Measurements from ENCODE around the gene LYPD8.

The LYPD8 gene

DNA sequence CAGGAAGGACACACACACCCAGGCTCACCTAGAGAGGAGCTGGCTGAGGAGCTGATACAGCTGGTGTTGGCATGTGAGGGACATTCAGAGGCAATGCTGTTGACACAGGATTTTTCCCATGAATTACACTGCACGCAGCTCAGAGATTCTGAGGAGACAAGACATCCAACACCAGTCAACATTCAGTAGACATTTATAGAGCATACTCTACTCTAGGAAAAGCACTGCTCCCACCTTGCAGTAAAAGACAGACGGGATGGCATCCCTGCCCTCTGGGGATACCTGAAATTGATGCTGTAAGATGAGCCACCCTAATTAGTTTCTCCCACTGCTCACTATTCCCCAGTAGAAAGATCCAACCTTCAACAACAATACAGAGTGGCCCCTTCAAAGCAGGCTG lies 5.1 kb downstream of the LYPD8 start:
- ATAC-seq = no peak
- Mint-ChIP-seq H3K36me3 (no peaks in the 10 kb centered on the region), H3K27ac (peak overlapping the region; percentile 38), H3K4me1 (peaks cover 22% of the 10 kb centered on the region), H3K4me3 (no peak overlapping the region), H3K27me3 (no peaks in the 10 kb centered on the region), H3K9me3 (no peaks in the 10 kb centered on the region)

DNA sequence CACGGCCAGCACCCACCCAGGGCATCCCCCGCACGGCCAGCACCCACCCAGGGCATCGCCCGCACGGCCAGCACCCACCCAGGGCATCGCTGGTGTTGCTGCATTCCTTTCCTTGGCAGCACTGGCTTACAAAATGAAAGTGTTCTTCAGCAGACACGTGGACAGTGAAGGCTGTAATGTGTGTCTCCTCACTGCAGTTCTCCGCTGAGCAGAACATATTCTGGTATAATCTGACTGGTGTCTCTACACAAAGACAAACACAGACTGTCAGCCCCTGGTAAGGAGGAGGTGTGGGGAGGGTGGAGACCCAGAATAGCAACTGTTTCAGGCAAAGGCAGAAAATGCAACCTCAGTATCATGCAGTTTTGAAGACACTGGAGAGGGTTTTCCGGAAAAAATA lies 7.3 kb downstream of the LYPD8 start:
- Mint-ChIP-seq H3K4me3 (no peak overlapping the region), H3K36me3 (no peaks in the 10 kb centered on the region), H3K9me3 (no peaks in the 10 kb centered on the region), H3K4me1 (peaks cover 26% of the 10 kb centered on the region), H3K27ac (no peak overlapping the region), H3K27me3 (peaks cover 8% of the 10 kb centered on the region)
- no peak for ATAC-seq

DNA sequence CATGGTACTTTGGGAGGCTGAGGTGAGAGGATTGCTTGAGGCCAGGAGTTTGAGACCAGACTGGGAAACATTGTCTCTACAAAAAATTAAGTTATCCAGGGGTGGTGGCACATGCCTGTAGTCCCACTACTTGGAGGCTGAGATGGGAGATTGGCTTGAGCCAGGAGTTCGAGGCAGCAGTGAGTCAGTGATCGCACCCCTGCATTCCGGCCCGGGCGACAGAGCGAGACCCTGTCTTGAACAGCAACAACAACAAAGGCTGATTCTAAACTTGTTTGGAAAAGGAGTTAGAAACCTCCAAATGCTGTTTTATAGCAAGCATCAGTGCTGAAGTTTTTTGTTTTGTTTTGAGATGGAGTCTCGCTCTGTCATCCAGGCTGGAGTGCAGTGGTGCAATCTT lies 14.7 kb downstream of the LYPD8 start:
- H3K36me3 Mint-ChIP-seq = no peaks in the 10 kb centered on the region
- H3K27me3 Mint-ChIP-seq = peaks cover 25% of the 10 kb centered on the region
- ATAC-seq = no peak
- peaks cover 5% of the 10 kb centered on the region for H3K9me3 Mint-ChIP-seq
- H3K27ac Mint-ChIP-seq = no peak overlapping the region
- peaks cover 16% of the 10 kb centered on the region for H3K4me1 Mint-ChIP-seq
- no peak overlapping the region for H3K4me3 Mint-ChIP-seq

DNA sequence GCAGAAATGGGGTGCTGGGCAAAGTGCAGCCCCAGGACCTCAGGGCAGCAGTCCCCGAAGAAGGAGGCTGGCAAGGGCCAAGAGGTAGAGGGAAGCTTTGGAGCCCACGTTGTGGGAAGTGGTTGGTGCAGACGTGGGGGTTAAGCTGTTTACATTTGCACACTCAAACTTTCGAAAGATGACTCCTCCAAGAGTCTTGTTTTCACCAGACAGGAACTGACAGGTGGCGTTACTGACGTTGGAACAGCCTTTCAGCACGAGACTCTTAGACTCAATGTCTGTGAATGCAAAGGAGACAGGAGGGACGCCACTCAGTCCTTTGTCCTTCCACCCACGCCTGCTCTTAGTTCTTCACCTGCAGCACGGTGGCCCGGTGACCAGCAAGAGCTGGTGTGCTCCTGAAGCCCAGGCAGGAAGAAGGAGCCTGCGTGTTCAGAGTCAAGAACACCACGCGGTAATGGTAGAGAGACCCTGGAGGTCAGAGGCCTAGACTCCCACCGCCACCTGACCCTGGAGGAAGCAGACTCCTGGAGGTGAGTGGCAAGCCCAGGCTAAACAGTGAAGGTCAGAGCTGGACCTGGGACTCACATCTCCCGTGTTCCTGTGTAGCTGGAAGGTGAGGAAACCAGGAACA lies 15.9 kb downstream of the LYPD8 start:
- no peak overlapping the region for H3K27ac Mint-ChIP-seq
- peaks cover 25% of the 10 kb centered on the region for H3K27me3 Mint-ChIP-seq
- peaks cover 16% of the 10 kb centered on the region for H3K4me1 Mint-ChIP-seq
- H3K36me3 Mint-ChIP-seq = peaks cover 5% of the 10 kb centered on the region
- H3K9me3 Mint-ChIP-seq = peaks cover 10% of the 10 kb centered on the region
- H3K4me3 Mint-ChIP-seq = no peak overlapping the region
- no peak for ATAC-seq

DNA sequence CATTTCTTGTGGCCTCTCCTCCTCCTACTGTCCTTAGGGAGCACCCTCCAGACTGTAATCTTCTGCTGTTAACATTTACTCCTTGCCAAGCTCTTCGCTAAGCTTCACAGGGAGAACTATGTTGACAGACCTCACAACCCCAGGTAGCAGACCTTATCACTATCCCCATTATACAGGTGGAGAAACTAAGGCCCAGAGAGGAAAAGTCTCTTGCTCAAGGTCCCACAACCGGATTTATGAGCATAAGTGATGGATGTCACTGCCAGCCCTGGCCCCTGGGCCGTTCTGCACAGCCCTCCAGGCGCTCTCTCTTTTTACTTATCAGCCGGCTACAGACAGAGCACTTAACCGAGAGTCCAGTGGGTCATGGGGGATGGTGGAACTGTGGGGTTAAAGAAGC lies 18.1 kb downstream of the LYPD8 start:
- Mint-ChIP-seq H3K4me3 (no peak overlapping the region), H3K4me1 (peaks cover 6% of the 10 kb centered on the region), H3K36me3 (peaks cover 5% of the 10 kb centered on the region), H3K27me3 (peaks cover 17% of the 10 kb centered on the region), H3K27ac (no peak overlapping the region), H3K9me3 (peaks cover 7% of the 10 kb centered on the region)
- no peak for ATAC-seq

DNA sequence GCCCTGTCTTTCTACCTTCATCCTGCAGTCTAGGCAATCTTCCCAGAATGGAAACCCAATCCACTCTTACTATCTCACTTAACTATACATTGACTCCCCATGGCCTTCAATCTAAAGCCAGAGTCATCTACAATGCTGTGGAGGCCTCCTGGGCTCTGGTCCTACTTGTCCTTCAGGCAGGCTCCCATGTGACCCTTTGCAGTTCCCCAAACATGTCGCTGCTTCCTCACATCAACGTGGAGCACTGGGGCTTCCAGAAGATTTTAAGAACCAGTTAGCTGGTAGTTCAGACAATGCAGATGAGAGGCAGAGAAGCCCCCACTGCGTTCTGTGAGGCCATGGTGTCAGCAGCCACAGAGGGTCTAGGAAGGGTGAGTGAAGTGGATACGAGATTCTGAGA lies 18.6 kb downstream of the LYPD8 start:
- no peak for ATAC-seq
- no peak overlapping the region for H3K27ac Mint-ChIP-seq
- H3K27me3 Mint-ChIP-seq = peaks cover 14% of the 10 kb centered on the region
- H3K9me3 Mint-ChIP-seq = peaks cover 7% of the 10 kb centered on the region
- peaks cover 5% of the 10 kb centered on the region for H3K36me3 Mint-ChIP-seq
- no peak overlapping the region for H3K4me3 Mint-ChIP-seq
- H3K4me1 Mint-ChIP-seq = peaks cover 4% of the 10 kb centered on the region

DNA sequence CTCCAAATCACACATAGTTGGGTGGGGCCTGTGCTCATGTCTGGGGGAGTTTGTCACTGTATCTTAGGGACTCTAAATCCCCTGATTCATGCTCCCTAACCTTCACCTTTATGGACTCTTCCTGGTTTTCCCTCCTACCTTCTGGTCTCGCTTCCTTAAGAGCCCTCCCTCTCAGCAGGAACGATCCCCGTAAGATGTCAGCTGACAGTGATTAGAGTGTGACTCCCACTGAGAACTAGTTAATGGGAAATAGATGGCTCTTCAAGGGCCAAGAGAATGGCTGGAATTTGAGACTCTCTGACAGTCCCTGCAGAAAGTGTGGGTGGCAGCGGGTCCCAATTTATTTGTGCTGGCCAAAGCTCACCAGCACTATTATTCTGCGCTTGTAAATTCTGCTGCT lies 22.0 kb downstream of the LYPD8 start:
- H3K27me3 Mint-ChIP-seq = peaks cover 9% of the 10 kb centered on the region
- ATAC-seq = no peak

DNA sequence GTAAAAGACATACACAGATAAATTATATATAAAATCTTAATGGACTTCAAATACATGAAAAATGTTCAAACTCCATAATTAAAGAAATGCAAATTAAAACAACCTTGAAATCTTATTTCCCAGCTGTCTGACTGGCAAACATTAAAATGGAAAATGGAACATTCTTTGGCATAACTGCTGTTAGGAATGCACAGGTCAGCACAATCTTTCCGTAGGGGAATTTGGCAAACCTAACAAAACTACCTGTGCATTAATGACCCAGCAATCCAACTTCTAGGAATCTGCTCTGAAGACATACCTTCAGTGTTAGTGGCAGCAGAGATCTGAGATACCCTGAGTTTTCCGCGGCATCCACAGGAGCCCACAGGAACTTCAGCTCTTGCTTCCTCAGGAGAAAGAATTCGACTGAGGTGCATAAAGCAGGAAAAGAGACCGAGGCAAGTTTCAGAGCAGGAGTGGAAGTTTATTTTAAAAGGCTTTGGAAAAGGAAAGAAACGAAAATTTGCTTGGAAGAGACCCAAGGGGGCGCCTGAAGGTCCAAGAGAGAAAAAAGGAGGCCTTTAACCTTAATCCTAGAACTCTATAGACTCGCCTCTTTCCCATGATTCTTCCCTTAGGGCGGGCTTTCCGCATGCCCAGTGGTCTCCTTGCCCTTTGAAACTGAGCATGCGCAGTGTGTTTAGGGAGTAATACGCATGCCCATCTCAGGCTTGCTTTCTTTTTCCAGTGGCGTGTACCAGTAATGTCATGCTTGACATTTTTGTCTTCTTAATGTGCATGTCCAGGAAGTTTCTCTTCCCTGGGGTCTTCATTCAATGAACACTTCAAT lies 24.8 kb downstream of the LYPD8 start:
- Mint-ChIP-seq H3K27me3 (no peaks in the 10 kb centered on the region), H3K9me3 (peaks cover 5% of the 10 kb centered on the region), H3K4me3 (no peak overlapping the region), H3K36me3 (peaks cover 5% of the 10 kb centered on the region), H3K4me1 (no peaks in the 10 kb centered on the region), H3K27ac (no peak overlapping the region)
- no peak for ATAC-seq

More for the DNA sequence above, 22.0 kb downstream of the LYPD8 start:
- Mint-ChIP-seq H3K4me1 (no peaks in the 10 kb centered on the region), H3K27ac (no peak overlapping the region), H3K9me3 (peaks cover 5% of the 10 kb centered on the region), H3K4me3 (no peak overlapping the region), H3K36me3 (peaks cover 5% of the 10 kb centered on the region)

DNA sequence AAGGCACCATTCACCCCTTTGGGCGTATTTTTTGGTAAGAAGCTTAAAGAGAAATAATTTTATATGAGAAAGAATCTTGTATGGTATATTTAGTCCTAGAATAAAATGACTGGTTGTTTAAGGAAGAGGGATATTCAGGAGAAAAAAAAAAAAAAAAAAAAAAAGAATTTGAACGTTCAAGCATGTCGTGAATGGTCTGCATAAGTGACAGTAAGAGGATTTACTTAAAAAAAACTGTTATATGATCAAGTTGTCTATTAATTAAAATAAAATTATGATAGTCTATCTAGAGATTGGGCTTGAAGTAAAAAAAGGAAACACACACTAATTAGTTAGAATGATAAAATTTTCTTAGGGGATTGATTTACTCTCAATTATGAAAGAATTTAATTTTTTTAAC lies 41.3 kb downstream of the LYPD8 start:
- no peak for ATAC-seq
- no peaks in the 10 kb centered on the region for H3K36me3 Mint-ChIP-seq
- no peaks in the 10 kb centered on the region for H3K4me1 Mint-ChIP-seq
- no peak overlapping the region for H3K4me3 Mint-ChIP-seq
- peaks cover 10% of the 10 kb centered on the region for H3K9me3 Mint-ChIP-seq
- peaks cover 11% of the 10 kb centered on the region for H3K27me3 Mint-ChIP-seq
- H3K27ac Mint-ChIP-seq = no peak overlapping the region

DNA sequence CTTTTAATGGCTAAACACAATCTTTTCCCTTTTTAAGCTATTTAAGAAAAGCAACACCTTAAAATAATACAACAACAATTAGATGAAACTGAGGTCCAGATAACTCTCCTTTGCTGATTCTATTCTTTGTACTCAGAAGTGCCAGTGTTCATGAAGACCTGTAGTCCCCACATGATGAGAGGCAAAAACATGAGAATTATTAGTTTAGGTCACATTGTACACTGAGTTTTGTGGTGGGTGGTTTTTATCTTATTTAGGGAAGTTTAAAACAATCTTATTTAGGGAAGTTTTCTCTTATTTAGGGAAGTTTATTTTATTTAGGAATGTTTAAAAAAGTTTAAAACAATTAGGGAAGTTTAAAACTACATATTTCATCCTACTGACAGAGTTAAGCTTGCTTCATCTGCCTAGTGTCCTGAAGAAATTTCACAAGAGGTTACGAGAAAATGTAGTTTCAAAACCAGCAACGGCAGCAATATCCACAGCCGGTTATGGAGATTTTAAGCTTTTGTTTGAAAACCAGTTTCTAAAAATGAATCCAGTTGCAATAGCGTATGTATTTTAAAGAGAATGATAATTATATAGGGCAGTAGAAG lies 45.2 kb downstream of the LYPD8 start:
- Mint-ChIP-seq H3K27me3 (peaks cover 11% of the 10 kb centered on the region), H3K9me3 (peaks cover 3% of the 10 kb centered on the region), H3K4me3 (no peak overlapping the region), H3K36me3 (no peaks in the 10 kb centered on the region), H3K27ac (no peak overlapping the region), H3K4me1 (no peaks in the 10 kb centered on the region)
- ATAC-seq = no peak

DNA sequence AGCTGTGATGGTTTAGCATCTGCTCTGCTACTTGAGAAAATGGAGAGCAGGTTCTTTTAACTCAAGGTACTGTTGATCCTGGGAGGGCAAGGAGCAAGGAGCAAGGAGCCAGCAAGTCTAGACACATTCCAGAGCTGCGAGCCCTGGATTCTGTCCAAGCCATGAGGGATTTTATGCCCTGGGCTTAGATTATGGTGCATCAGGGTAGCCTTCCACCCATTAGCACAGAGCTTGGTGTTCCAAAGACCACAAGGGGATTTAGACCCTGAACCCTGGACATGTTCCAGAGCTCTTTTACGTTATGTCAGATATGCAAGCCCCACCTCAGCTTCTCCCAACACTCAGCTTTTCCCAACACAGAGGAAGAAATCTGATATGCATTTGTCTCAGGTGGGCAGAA lies 51.0 kb downstream of the LYPD8 start:
- no peaks in the 10 kb centered on the region for H3K4me1 Mint-ChIP-seq
- H3K36me3 Mint-ChIP-seq = no peaks in the 10 kb centered on the region
- no peaks in the 10 kb centered on the region for H3K27me3 Mint-ChIP-seq
- ATAC-seq = no peak
- no peak overlapping the region for H3K4me3 Mint-ChIP-seq
- no peak overlapping the region for H3K27ac Mint-ChIP-seq
- no peaks in the 10 kb centered on the region for H3K9me3 Mint-ChIP-seq

DNA sequence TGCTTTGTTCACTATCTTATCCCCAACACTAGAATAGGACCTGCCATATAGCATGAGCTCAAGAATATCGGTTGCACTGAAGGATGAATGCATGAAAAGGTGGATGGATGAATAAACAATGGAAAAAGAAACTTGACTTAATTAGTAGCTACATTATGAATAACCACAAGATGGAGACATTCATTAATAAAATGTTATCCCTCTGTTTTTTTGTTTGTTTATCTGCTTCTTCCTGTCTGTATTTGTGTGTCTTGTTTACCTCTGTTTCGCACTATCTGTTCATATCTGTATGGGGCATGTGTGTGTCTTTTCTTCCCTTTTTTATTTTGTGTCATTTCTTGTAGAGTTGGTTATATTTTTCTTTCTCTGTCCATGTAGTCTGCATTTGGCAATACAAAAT lies 51.9 kb downstream of the LYPD8 start:
- no peak overlapping the region for H3K27ac Mint-ChIP-seq
- H3K27me3 Mint-ChIP-seq = no peaks in the 10 kb centered on the region
- no peak for ATAC-seq
- no peak overlapping the region for H3K4me3 Mint-ChIP-seq
- H3K36me3 Mint-ChIP-seq = no peaks in the 10 kb centered on the region
- H3K4me1 Mint-ChIP-seq = no peaks in the 10 kb centered on the region
- no peaks in the 10 kb centered on the region for H3K9me3 Mint-ChIP-seq

DNA sequence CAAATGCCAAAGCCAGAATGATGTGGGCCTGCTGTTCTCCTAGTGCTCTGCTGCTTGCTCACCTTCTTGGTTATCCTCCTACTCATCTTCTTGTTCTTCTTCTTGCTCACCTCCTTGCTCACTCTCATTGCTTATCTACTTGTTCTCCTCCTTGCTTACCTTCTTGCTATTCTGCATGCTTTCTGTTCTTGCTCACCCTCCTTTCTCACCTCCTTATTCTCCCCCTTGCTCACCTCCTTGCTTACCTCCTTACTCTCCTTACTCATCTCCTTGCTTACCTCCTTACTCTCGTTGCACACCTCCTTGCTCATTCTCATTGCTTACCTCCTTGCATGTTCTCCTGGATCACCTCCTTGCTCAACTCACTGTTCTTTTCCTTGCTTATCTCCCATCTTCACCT lies 52.8 kb downstream of the LYPD8 start, which contains the start of gene OR14I1:
TSS of gene OR14I1 (minus strand) at position 53 of the 400 bp plus-strand sequence.
- ATAC-seq = no peak
- no peaks in the 10 kb centered on the region for H3K4me1 Mint-ChIP-seq
- H3K4me3 Mint-ChIP-seq = no peak within 1 kb of the TSS
- no peaks in the 10 kb centered on the region for H3K9me3 Mint-ChIP-seq
- no peaks in the 10 kb centered on the region for H3K27me3 Mint-ChIP-seq
- no peak within 1 kb of the TSS for H3K27ac Mint-ChIP-seq
- H3K36me3 Mint-ChIP-seq = no peaks in the 10 kb centered on the region

DNA sequence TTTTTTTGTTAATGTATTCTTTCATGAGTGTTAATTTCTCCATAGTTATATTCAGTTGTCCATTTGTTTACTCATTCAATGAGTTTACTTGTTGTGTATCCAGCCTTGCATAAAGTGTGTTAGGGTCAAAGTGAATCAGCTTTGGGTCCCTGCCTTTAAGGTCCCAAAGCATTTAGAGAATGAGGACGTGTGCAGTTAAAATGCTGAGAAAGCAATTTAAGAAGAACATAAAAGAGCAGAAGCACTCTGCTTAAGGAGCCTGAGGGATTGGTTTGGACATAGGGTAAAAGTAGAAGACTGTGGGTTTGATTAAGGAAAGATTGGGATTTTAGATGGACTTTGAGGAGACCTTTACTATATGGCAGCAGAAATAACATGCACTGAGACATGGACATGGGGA lies 56.5 kb downstream of the LYPD8 start:
- Mint-ChIP-seq H3K9me3 (no peaks in the 10 kb centered on the region), H3K4me1 (peaks cover 18% of the 10 kb centered on the region), H3K4me3 (no peak overlapping the region), H3K27ac (no peak overlapping the region), H3K27me3 (no peaks in the 10 kb centered on the region), H3K36me3 (no peaks in the 10 kb centered on the region)
- ATAC-seq = no peak

DNA sequence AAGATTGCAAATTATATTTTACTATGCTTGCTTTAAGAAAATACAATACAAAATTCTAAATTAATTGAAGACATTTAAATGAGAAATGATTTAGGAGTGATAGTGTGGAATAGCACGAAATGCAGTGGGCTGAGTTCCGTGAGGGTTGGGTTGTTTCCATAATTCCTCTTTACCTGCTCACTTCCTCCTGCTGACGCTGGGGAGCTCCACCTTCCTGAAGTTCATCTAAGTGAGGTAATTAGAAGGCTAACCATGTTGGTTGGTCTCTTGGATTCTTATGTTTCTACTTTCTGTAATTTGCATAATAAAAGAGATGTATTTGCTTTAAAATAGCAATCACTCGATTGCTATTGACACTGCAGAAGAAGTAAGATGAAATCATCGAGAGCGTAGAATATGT lies 57.7 kb downstream of the LYPD8 start:
- no peaks in the 10 kb centered on the region for H3K27me3 Mint-ChIP-seq
- H3K36me3 Mint-ChIP-seq = no peaks in the 10 kb centered on the region
- peaks cover 22% of the 10 kb centered on the region for H3K4me1 Mint-ChIP-seq
- no peak overlapping the region for H3K4me3 Mint-ChIP-seq
- no peak overlapping the region for H3K27ac Mint-ChIP-seq
- no peaks in the 10 kb centered on the region for H3K9me3 Mint-ChIP-seq
- ATAC-seq = no peak

DNA sequence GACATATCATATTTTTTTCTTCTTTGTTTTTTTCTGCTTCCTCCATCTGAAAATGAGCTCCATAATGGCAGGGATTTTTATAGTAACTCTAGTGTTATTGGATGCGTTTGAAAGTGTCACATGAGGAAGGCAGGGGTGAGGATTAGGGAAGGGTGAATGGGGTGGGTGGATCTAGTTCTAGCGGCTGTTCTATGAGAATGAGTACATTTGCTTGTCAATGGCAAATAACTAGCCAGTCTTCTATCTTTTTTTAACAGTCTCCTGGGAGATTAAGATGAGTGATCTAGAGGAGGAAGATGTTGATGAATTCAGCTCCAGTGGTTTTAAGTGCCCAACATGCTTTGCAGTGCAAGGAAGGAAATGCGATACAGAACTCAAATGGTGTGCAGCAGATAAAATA lies 58.8 kb downstream of the LYPD8 start:
- Mint-ChIP-seq H3K27ac (peak overlapping the region; percentile 40), H3K27me3 (no peaks in the 10 kb centered on the region), H3K4me1 (peaks cover 22% of the 10 kb centered on the region), H3K4me3 (peak overlapping the region; percentile 13), H3K9me3 (peaks cover 5% of the 10 kb centered on the region), H3K36me3 (peaks cover 7% of the 10 kb centered on the region)
- ATAC-seq = peak; percentile 53
